ENCODE results near the gene C6orf62.

DNA sequence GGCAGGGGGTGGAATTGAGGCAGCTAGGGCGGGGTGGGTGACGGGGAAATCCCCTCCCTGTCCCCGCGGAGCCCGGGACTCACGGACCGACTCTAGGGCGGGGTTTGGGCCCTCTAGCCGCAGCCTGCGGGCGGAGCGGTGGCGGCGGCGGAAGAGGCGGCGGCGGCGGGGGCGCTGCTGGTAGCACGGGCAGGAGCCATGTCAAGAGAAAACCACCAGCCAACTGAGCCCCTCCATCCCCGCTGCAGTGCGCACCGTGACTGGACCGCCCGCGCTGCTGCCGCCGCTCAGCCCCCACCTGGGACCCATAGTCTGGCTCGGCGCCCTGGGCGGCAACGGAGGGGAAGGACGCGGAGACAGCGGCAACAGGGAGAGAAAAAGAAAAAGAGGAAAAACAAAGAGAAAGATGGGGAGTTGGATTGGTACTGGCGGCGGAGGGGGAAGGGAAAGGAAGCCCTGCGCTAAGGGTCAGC, 1.2 kb upstream of the C6orf62 start:
- no peak for TF ChIP-seq POLR2A (IDR thresholded peaks at IDR 0.05; ENCODE audit: low read length)
- TF ChIP-seq GATA1 (IDR thresholded peaks at IDR 0.05; ENCODE audit: low read depth, low read length) = no peak
